Measurements from ENCODE around the gene SLC38A6.

- no peak for TF ChIP-seq CTCF (IDR thresholded peaks at IDR 0.05)
- TF ChIP-seq POLR2A (IDR thresholded peaks at IDR 0.05): no peak
Observed at GRCh38 chr14:60933920-60934655, 47.0 kb upstream of the SLC38A6 start.
